ENCODE data around the gene CCL18.
"Not testable (repeated sequence)": the region's sequence is repeated elsewhere in the genome, so short reads cannot be mapped to it uniquely, and the experiment has no call there.

Gene CCL18

GRCh38 chr17:36112572-36112971 lies 48.5 kb downstream of the CCL18 start:
- no peak overlapping the region for H3K27ac ChIP-seq
- no peak for TF ChIP-seq CTCF (conservative IDR thresholded peaks at IDR 0.05)

- H3K27ac ChIP-seq, result not testable (repeated sequence)
Observed at GRCh38 chr17:36113131-36113530, 49.1 kb downstream of the CCL18 start.

GRCh38 chr17:36114971-36115648 lies 51.0 kb downstream of the CCL18 start:
- not testable (repeated sequence) for H3K27ac ChIP-seq

GRCh38 chr17:36115649-36115977 lies 51.5 kb downstream of the CCL18 start:
- H3K27ac ChIP-seq, result not testable (repeated sequence)

GRCh38 chr17:36117505-36118382 lies 53.7 kb downstream of the CCL18 start:
- TF ChIP-seq CTCF (conservative IDR thresholded peaks at IDR 0.05), result no peak
- no peak overlapping the region for H3K27ac ChIP-seq

GRCh38 chr17:36118477-36119353 lies 54.6 kb downstream of the CCL18 start:
- no peak overlapping the region for H3K27ac ChIP-seq
- TF ChIP-seq CTCF (conservative IDR thresholded peaks at IDR 0.05), result no peak

- no peak for TF ChIP-seq CTCF (conservative IDR thresholded peaks at IDR 0.05)
- no peak overlapping the region for H3K27ac ChIP-seq
Observed at GRCh38 chr17:36120221-36120620, 56.1 kb downstream of the CCL18 start.

- not testable (repeated sequence) for H3K27ac ChIP-seq
Observed at GRCh38 chr17:36121099-36121498, 57.0 kb downstream of the CCL18 start.
